Measurements from ENCODE around the gene CCDC157.

DNA sequence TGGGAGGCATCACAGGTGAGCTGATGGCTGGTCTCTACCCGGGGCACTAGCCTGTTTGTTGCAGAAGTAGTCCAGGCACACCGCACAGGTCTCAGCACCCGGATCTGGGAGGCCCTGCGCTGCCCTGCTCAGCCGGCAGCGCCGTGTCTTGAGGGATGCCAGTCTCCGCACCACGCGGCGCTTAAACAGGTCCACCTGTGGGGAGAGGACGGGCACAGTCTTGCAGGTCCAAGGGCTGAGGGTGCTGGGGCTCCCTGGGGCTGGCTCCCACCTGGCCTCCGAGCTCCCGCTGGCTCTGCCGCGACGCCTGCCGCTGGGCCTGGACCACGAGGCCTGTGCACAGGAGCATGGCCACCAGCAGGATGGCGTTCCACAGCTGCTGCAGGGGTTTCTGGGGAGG, 23.2 kb downstream of the CCDC157 start:
- no peak for TF ChIP-seq CTCF (IDR thresholded peaks at IDR 0.05)
- TF ChIP-seq EP300 (IDR thresholded peaks at IDR 0.05) = no peak
